Measurements from ENCODE around the gene FUCA1.

The FUCA1 gene

GRCh38 chr1:23879809-23880208, 11.7 kb upstream of the FUCA1 start:
- TF ChIP-seq BHLHE40 (IDR thresholded peaks at IDR 0.05; ENCODE audit: borderline replicate concordance) = no peak
- TF ChIP-seq LEF1 (IDR thresholded peaks at IDR 0.05; ENCODE audit: borderline replicate concordance) = no peak
- no peak for TF ChIP-seq TARDBP (IDR thresholded peaks at IDR 0.05)
- no peak for TF ChIP-seq PKNOX1 (IDR thresholded peaks at IDR 0.05)
- TF ChIP-seq ARNT (IDR thresholded peaks at IDR 0.05) = no peak
- CTCF ChIA-PET = no interaction called here
- POLR2A ChIA-PET = no interaction called here

GRCh38 chr1:23878668-23879067, 10.6 kb upstream of the FUCA1 start:
- ChIA-PET CTCF (no interaction called here), POLR2A (no interaction called here)
- no peak for DNase-seq (ENCODE audit: extremely low spot score)
- no peak for TF ChIP-seq ZNF384 (IDR thresholded peaks at IDR 0.05)
- TF ChIP-seq LEF1 (IDR thresholded peaks at IDR 0.05; ENCODE audit: borderline replicate concordance) = no peak
- no peak for TF ChIP-seq NFRKB (IDR thresholded peaks at IDR 0.05)
- no peak for TF ChIP-seq HDGF (IDR thresholded peaks at IDR 0.05; ENCODE audit: borderline replicate concordance)
- TF ChIP-seq FOXK2 (IDR thresholded peaks at IDR 0.05) = no peak
- no peak for TF ChIP-seq SUZ12 (IDR thresholded peaks at IDR 0.05)
- TF ChIP-seq FOXA1 (IDR thresholded peaks at IDR 0.05) = no peak
- no peak for TF ChIP-seq FOXM1 (IDR thresholded peaks at IDR 0.05; ENCODE audit: borderline replicate concordance)
- no peak for TF ChIP-seq ARNT (IDR thresholded peaks at IDR 0.05)
- TF ChIP-seq SP1 (IDR thresholded peaks at IDR 0.05) = no peak
- no peak for TF ChIP-seq ELF4 (IDR thresholded peaks at IDR 0.05)
- TF ChIP-seq L3MBTL2 (conservative IDR thresholded peaks at IDR 0.05) = no peak
- TF ChIP-seq TARDBP (IDR thresholded peaks at IDR 0.05) = no peak
- TF ChIP-seq PKNOX1 (IDR thresholded peaks at IDR 0.05) = no peak
- TF ChIP-seq CTBP1 (IDR thresholded peaks at IDR 0.05; ENCODE audit: borderline replicate concordance) = no peak
- TF ChIP-seq BHLHE40 (IDR thresholded peaks at IDR 0.05; ENCODE audit: borderline replicate concordance) = no peak

More at GRCh38 chr1:23879809-23880208, 11.7 kb upstream of the FUCA1 start:
- no peak for DNase-seq (ENCODE audit: extremely low spot score)

- ChIA-PET CTCF (interaction anchor here (0.5 kb wide), 1 partner anchor 18 kb away, joined by 5 read pairs; no protein-coding TSS in a partner anchor), POLR2A (no interaction called here)
- TF ChIP-seq TARDBP (IDR thresholded peaks at IDR 0.05) (no peak), PKNOX1 (IDR thresholded peaks at IDR 0.05) (no peak), SUZ12 (IDR thresholded peaks at IDR 0.05) (no peak), FOXK2 (IDR thresholded peaks at IDR 0.05) (no peak), HDGF (IDR thresholded peaks at IDR 0.05; ENCODE audit: borderline replicate concordance) (no peak), SP1 (IDR thresholded peaks at IDR 0.05) (no peak), ZNF384 (IDR thresholded peaks at IDR 0.05) (no peak), CTBP1 (IDR thresholded peaks at IDR 0.05; ENCODE audit: borderline replicate concordance) (no peak), ARNT (IDR thresholded peaks at IDR 0.05) (no peak), NFRKB (IDR thresholded peaks at IDR 0.05) (no peak), L3MBTL2 (conservative IDR thresholded peaks at IDR 0.05) (no peak), ELF4 (IDR thresholded peaks at IDR 0.05) (no peak), FOXM1 (IDR thresholded peaks at IDR 0.05; ENCODE audit: borderline replicate concordance) (no peak), LEF1 (IDR thresholded peaks at IDR 0.05; ENCODE audit: borderline replicate concordance) (no peak), FOXA1 (IDR thresholded peaks at IDR 0.05) (no peak), BHLHE40 (IDR thresholded peaks at IDR 0.05; ENCODE audit: borderline replicate concordance) (no peak)
- no peak for DNase-seq (ENCODE audit: extremely low spot score)
Measured at GRCh38 chr1:23875382-23875781, 7.3 kb upstream of the FUCA1 start.

GRCh38 chr1:23872421-23872820, 4.3 kb upstream of the FUCA1 start:
- TF ChIP-seq FOXM1 (IDR thresholded peaks at IDR 0.05; ENCODE audit: borderline replicate concordance) (no peak), L3MBTL2 (conservative IDR thresholded peaks at IDR 0.05) (no peak), SP1 (IDR thresholded peaks at IDR 0.05) (no peak), NFRKB (IDR thresholded peaks at IDR 0.05) (no peak), TARDBP (IDR thresholded peaks at IDR 0.05) (no peak), CTBP1 (IDR thresholded peaks at IDR 0.05; ENCODE audit: borderline replicate concordance) (no peak), ZNF384 (IDR thresholded peaks at IDR 0.05) (no peak), ARNT (IDR thresholded peaks at IDR 0.05) (no peak), FOXA1 (IDR thresholded peaks at IDR 0.05) (no peak), BHLHE40 (IDR thresholded peaks at IDR 0.05; ENCODE audit: borderline replicate concordance) (no peak), ELF4 (IDR thresholded peaks at IDR 0.05) (no peak), SUZ12 (IDR thresholded peaks at IDR 0.05) (no peak), PKNOX1 (IDR thresholded peaks at IDR 0.05) (no peak), HDGF (IDR thresholded peaks at IDR 0.05; ENCODE audit: borderline replicate concordance) (no peak), FOXK2 (IDR thresholded peaks at IDR 0.05) (no peak), LEF1 (IDR thresholded peaks at IDR 0.05; ENCODE audit: borderline replicate concordance) (no peak)
- no peak for DNase-seq (ENCODE audit: extremely low spot score)
- ChIA-PET CTCF (no interaction called here), POLR2A (no interaction called here)

GRCh38 chr1:23869051-23869450, 961 bp upstream of the FUCA1 start:
- no peak for TF ChIP-seq CTBP1 (IDR thresholded peaks at IDR 0.05; ENCODE audit: borderline replicate concordance)
- no peak for DNase-seq (ENCODE audit: extremely low spot score)
- POLR2A ChIA-PET = interaction anchor here (1.5 kb wide), 1 partner anchor 91 kb away, joined by 4 read pairs; the partner anchor contains the start of gene PITHD1

GRCh38 chr1:23868557-23869016, 497 bp upstream of the FUCA1 start:
- ChIA-PET POLR2A (no interaction called here), CTCF (no interaction called here)
- peak; percentile 46 for DNase-seq (ENCODE audit: extremely low spot score)
- TF ChIP-seq ZNF384 (IDR thresholded peaks at IDR 0.05) = no peak
- no peak for TF ChIP-seq CTBP1 (IDR thresholded peaks at IDR 0.05; ENCODE audit: borderline replicate concordance)
- no peak for TF ChIP-seq SP1 (IDR thresholded peaks at IDR 0.05)
- TF ChIP-seq L3MBTL2 (conservative IDR thresholded peaks at IDR 0.05) = 0 out of 2 replicates have a peak, but pooled peaks have one; percentile 16
- no peak for TF ChIP-seq FOXM1 (IDR thresholded peaks at IDR 0.05; ENCODE audit: borderline replicate concordance)
- TF ChIP-seq NFRKB (IDR thresholded peaks at IDR 0.05) = no peak

More at GRCh38 chr1:23869051-23869450, 961 bp upstream of the FUCA1 start:
- CTCF ChIA-PET = interaction anchor here (0.5 to 0.7 kb wide), 2 partner anchors 19 to 51 kb away, joined by 3 to 4 read pairs; no protein-coding TSS in a partner anchor
